IPS-20b (cell line): Measurements from ENCODE around the gene SSH2.

Source experiments
- H3K27ac ChIP-seq: one replicate; pipeline ENCODE4 v1.5.1; 2013; ENCODE audit warnings: low read length
- H3K27me3 ChIP-seq: 2 replicates; pipeline ENCODE4 v1.6.1; 2013; ENCODE audit warnings: mild to moderate bottlenecking, low read length, inconsistent platforms; ENCODE audit not compliant: insufficient read depth
- H3K36me3 ChIP-seq: 2 replicates; pipeline ENCODE4 v1.6.1; 2013; ENCODE audit warnings: low read depth, mild to moderate bottlenecking, inconsistent platforms, low read length, moderate library complexity; ENCODE audit not compliant: insufficient read depth
- H3K4me1 ChIP-seq: 2 replicates; pipeline ENCODE4 v1.6.1; 2013; ENCODE audit warnings: mild to moderate bottlenecking, control low read depth, inconsistent platforms, low read length, moderate library complexity; ENCODE audit not compliant: insufficient read depth
- H3K4me3 ChIP-seq: 2 replicates; pipeline ENCODE4 v1.5.1; 2013; ENCODE audit warnings: mild to moderate bottlenecking, low read length, inconsistent platforms
- H3K9ac ChIP-seq: 2 replicates; pipeline ENCODE4 v1.6.1; 2013; ENCODE audit warnings: low read depth, mild to moderate bottlenecking, inconsistent platforms, low read length, moderate library complexity
- H3K9me3 ChIP-seq: 2 replicates; pipeline ENCODE4 v1.6.1; 2013; ENCODE audit warnings: mild to moderate bottlenecking, low read depth, low read length, inconsistent platforms; ENCODE audit not compliant: insufficient read depth

SSH2 gene

GRCh38 chr17:29720551-29720950, 209.5 kb downstream of the SSH2 start:
- peaks cover 26% of the 10 kb centered on the region; the same call in 1 of the 2 replicates for H3K4me1 ChIP-seq
- no peaks in the 10 kb centered on the region for H3K27me3 ChIP-seq
- H3K9ac ChIP-seq, result no peak overlapping the region
- H3K4me3 ChIP-seq, result no peak overlapping the region
- H3K27ac ChIP-seq, result no peak overlapping the region
- no peaks in the 10 kb centered on the region for H3K9me3 ChIP-seq
- H3K36me3 ChIP-seq, result no peaks in the 10 kb centered on the region

- H3K4me3 ChIP-seq, result no peak overlapping the region
- H3K27me3 ChIP-seq, result no peaks in the 10 kb centered on the region
- no peak overlapping the region for H3K9ac ChIP-seq
- H3K4me1 ChIP-seq, result peaks cover 26% of the 10 kb centered on the region; the same call in 1 of the 2 replicates
- no peaks in the 10 kb centered on the region for H3K36me3 ChIP-seq
- H3K9me3 ChIP-seq, result no peaks in the 10 kb centered on the region
- H3K27ac ChIP-seq, result no peak overlapping the region
These were observed 210.6 kb downstream of the SSH2 start for GRCh38 chr17:29719469-29719868.

GRCh38 chr17:29718446-29719039, 211.5 kb downstream of the SSH2 start:
- Histone ChIP-seq H3K36me3 (no peaks in the 10 kb centered on the region), H3K9ac (no peak overlapping the region), H3K27me3 (no peaks in the 10 kb centered on the region), H3K27ac (no peak overlapping the region), H3K9me3 (no peaks in the 10 kb centered on the region), H3K4me1 (peaks cover 22% of the 10 kb centered on the region; the same call in 1 of the 2 replicates), H3K4me3 (no peak overlapping the region)

GRCh38 chr17:29717817-29718216, 212.2 kb downstream of the SSH2 start:
- Histone ChIP-seq H3K4me1 (peaks cover 22% of the 10 kb centered on the region; the same call in 1 of the 2 replicates), H3K36me3 (no peaks in the 10 kb centered on the region), H3K9ac (no peak overlapping the region), H3K9me3 (no peaks in the 10 kb centered on the region), H3K27ac (no peak overlapping the region), H3K4me3 (no peak overlapping the region), H3K27me3 (no peaks in the 10 kb centered on the region)

- no peaks in the 10 kb centered on the region for H3K27me3 ChIP-seq
- H3K4me1 ChIP-seq, result peaks cover 25% of the 10 kb centered on the region
- no peak overlapping the region for H3K9ac ChIP-seq
- no peaks in the 10 kb centered on the region for H3K36me3 ChIP-seq
- no peaks in the 10 kb centered on the region for H3K9me3 ChIP-seq
- H3K4me3 ChIP-seq, result no peak overlapping the region
- H3K27ac ChIP-seq, result no peak overlapping the region
These were observed 213.5 kb downstream of the SSH2 start for GRCh38 chr17:29716566-29716965.

- Histone ChIP-seq H3K27ac (no peak overlapping the region), H3K9ac (no peak overlapping the region), H3K36me3 (no peaks in the 10 kb centered on the region), H3K4me1 (peaks cover 24% of the 10 kb centered on the region), H3K27me3 (no peaks in the 10 kb centered on the region), H3K4me3 (no peak overlapping the region), H3K9me3 (no peaks in the 10 kb centered on the region)
These were observed 214.3 kb downstream of the SSH2 start for GRCh38 chr17:29715680-29716079.

GRCh38 chr17:29714146-29714545, 215.9 kb downstream of the SSH2 start:
- peaks cover 18% of the 10 kb centered on the region for H3K4me1 ChIP-seq
- H3K9me3 ChIP-seq, result no peaks in the 10 kb centered on the region
- H3K27me3 ChIP-seq, result no peaks in the 10 kb centered on the region
- H3K27ac ChIP-seq, result no peak overlapping the region
- H3K4me3 ChIP-seq, result no peak overlapping the region
- no peaks in the 10 kb centered on the region for H3K36me3 ChIP-seq
- H3K9ac ChIP-seq, result no peak overlapping the region

GRCh38 chr17:29713626-29714025, 216.4 kb downstream of the SSH2 start:
- Histone ChIP-seq H3K9me3 (no peaks in the 10 kb centered on the region), H3K9ac (no peak overlapping the region), H3K4me3 (no peak overlapping the region), H3K27ac (no peak overlapping the region), H3K4me1 (peaks cover 16% of the 10 kb centered on the region), H3K36me3 (no peaks in the 10 kb centered on the region), H3K27me3 (no peaks in the 10 kb centered on the region)

- H3K4me1 ChIP-seq, result peaks cover 10% of the 10 kb centered on the region
- H3K27me3 ChIP-seq, result no peaks in the 10 kb centered on the region
These were observed 218.2 kb downstream of the SSH2 start for GRCh38 chr17:29711588-29712385.

GRCh38 chr17:29710891-29711418, 219.1 kb downstream of the SSH2 start:
- no peak overlapping the region for H3K9ac ChIP-seq
- no peak overlapping the region for H3K27ac ChIP-seq
- peaks cover 10% of the 10 kb centered on the region for H3K4me1 ChIP-seq
- H3K36me3 ChIP-seq, result no peaks in the 10 kb centered on the region
- H3K4me3 ChIP-seq, result no peak overlapping the region
- no peaks in the 10 kb centered on the region for H3K27me3 ChIP-seq
- H3K9me3 ChIP-seq, result no peaks in the 10 kb centered on the region

More at GRCh38 chr17:29711588-29712385, 218.2 kb downstream of the SSH2 start:
- H3K27ac ChIP-seq, result no peak overlapping the region
- no peak overlapping the region for H3K4me3 ChIP-seq
- H3K9ac ChIP-seq, result no peak overlapping the region
- H3K36me3 ChIP-seq, result no peaks in the 10 kb centered on the region
- H3K9me3 ChIP-seq, result no peaks in the 10 kb centered on the region

- peaks cover 10% of the 10 kb centered on the region for H3K4me1 ChIP-seq
- no peaks in the 10 kb centered on the region for H3K9me3 ChIP-seq
- no peak overlapping the region for H3K9ac ChIP-seq
- H3K4me3 ChIP-seq, result no peak overlapping the region
- H3K27ac ChIP-seq, result no peak overlapping the region
- no peaks in the 10 kb centered on the region for H3K27me3 ChIP-seq
- no peaks in the 10 kb centered on the region for H3K36me3 ChIP-seq
These were observed 219.5 kb downstream of the SSH2 start for GRCh38 chr17:29710520-29710884.
